ENCODE measurements around the gene GAS7.

Gene GAS7

GRCh38 chr17:10198509-10199249 is at the start of gene GAS7:
GAS7 (minus strand) TSS chr17:10198606.
- in situ Hi-C loops (cut with HindIII; ENCODE audit: low pct_unique_long_range_greater_than_20kb, low sequenced_read_pairs): no loop called here
- TF ChIP-seq JUND (IDR thresholded peaks at IDR 0.05; ENCODE audit: low read depth): no peak
- peak; percentile 44 to 73 for DNase-seq (ENCODE audit: low read depth in 1 of 2, low spot score in 1 of 2)

- no peak for TF ChIP-seq JUND (IDR thresholded peaks at IDR 0.05; ENCODE audit: low read depth)
- DNase-seq (ENCODE audit: low read depth in 1 of 2, low spot score in 1 of 2): no peak
- in situ Hi-C loops (cut with HindIII; ENCODE audit: low pct_unique_long_range_greater_than_20kb, low sequenced_read_pairs): no loop called here
Measured at GRCh38 chr17:10247810-10248209, 49.4 kb upstream of the GAS7 start.

- no peak for DNase-seq (ENCODE audit: low read depth in 1 of 2, low spot score in 1 of 2)
- in situ Hi-C loops (cut with HindIII; ENCODE audit: low pct_unique_long_range_greater_than_20kb, low sequenced_read_pairs): no loop called here
- TF ChIP-seq JUND (IDR thresholded peaks at IDR 0.05; ENCODE audit: low read depth): no peak
Measured at GRCh38 chr17:10243883-10244844, 45.8 kb upstream of the GAS7 start.

- in situ Hi-C loops (cut with HindIII; ENCODE audit: low pct_unique_long_range_greater_than_20kb, low sequenced_read_pairs): no loop called here
- no peak for DNase-seq (ENCODE audit: low read depth in 1 of 2, low spot score in 1 of 2)
- TF ChIP-seq JUND (IDR thresholded peaks at IDR 0.05; ENCODE audit: low read depth): no peak
Measured at GRCh38 chr17:10241781-10242180, 43.4 kb upstream of the GAS7 start.

GRCh38 chr17:10238661-10239060 is 40.3 kb upstream of the GAS7 start:
- DNase-seq (ENCODE audit: low read depth in 1 of 2, low spot score in 1 of 2): no peak
- in situ Hi-C loops (cut with HindIII; ENCODE audit: low pct_unique_long_range_greater_than_20kb, low sequenced_read_pairs): no loop called here
- no peak for TF ChIP-seq JUND (IDR thresholded peaks at IDR 0.05; ENCODE audit: low read depth)

- TF ChIP-seq JUND (IDR thresholded peaks at IDR 0.05; ENCODE audit: low read depth): no peak
- in situ Hi-C loops (cut with HindIII; ENCODE audit: low pct_unique_long_range_greater_than_20kb, low sequenced_read_pairs): no loop called here
Measured at GRCh38 chr17:10234033-10234432, 35.6 kb upstream of the GAS7 start.

GRCh38 chr17:10233161-10233560 is 34.8 kb upstream of the GAS7 start:
- in situ Hi-C loops (cut with HindIII; ENCODE audit: low pct_unique_long_range_greater_than_20kb, low sequenced_read_pairs): no loop called here
- DNase-seq (ENCODE audit: low read depth in 1 of 2, low spot score in 1 of 2): no peak
- TF ChIP-seq JUND (IDR thresholded peaks at IDR 0.05; ENCODE audit: low read depth): no peak

More at GRCh38 chr17:10234033-10234432, 35.6 kb upstream of the GAS7 start:
- no peak for DNase-seq (ENCODE audit: low read depth in 1 of 2, low spot score in 1 of 2)

- in situ Hi-C loops (cut with HindIII; ENCODE audit: low pct_unique_long_range_greater_than_20kb, low sequenced_read_pairs): no loop called here
- DNase-seq (ENCODE audit: low read depth in 1 of 2, low spot score in 1 of 2): no peak
- TF ChIP-seq JUND (IDR thresholded peaks at IDR 0.05; ENCODE audit: low read depth): no peak
Measured at GRCh38 chr17:10229181-10229580, 30.8 kb upstream of the GAS7 start.

GRCh38 chr17:10226930-10227695 is 28.7 kb upstream of the GAS7 start:
- in situ Hi-C loops (cut with HindIII; ENCODE audit: low pct_unique_long_range_greater_than_20kb, low sequenced_read_pairs): no loop called here
- TF ChIP-seq JUND (IDR thresholded peaks at IDR 0.05; ENCODE audit: low read depth): no peak
- DNase-seq (ENCODE audit: low read depth in 1 of 2, low spot score in 1 of 2): peak; percentile 38 to 62

GRCh38 chr17:10224582-10225195 is 26.3 kb upstream of the GAS7 start:
- in situ Hi-C loops (cut with HindIII; ENCODE audit: low pct_unique_long_range_greater_than_20kb, low sequenced_read_pairs): no loop called here
- TF ChIP-seq JUND (IDR thresholded peaks at IDR 0.05; ENCODE audit: low read depth): no peak
- no peak for DNase-seq (ENCODE audit: low read depth in 1 of 2, low spot score in 1 of 2)

- no peak for TF ChIP-seq JUND (IDR thresholded peaks at IDR 0.05; ENCODE audit: low read depth)
- in situ Hi-C loops (cut with HindIII; ENCODE audit: low pct_unique_long_range_greater_than_20kb, low sequenced_read_pairs): no loop called here
Measured at GRCh38 chr17:10219193-10219592, 20.8 kb upstream of the GAS7 start.

GRCh38 chr17:10217916-10218315 is 19.5 kb upstream of the GAS7 start:
- no peak for DNase-seq (ENCODE audit: low read depth in 1 of 2, low spot score in 1 of 2)
- no peak for TF ChIP-seq JUND (IDR thresholded peaks at IDR 0.05; ENCODE audit: low read depth)
- in situ Hi-C loops (cut with HindIII; ENCODE audit: low pct_unique_long_range_greater_than_20kb, low sequenced_read_pairs): no loop called here

More at GRCh38 chr17:10219193-10219592, 20.8 kb upstream of the GAS7 start:
- DNase-seq (ENCODE audit: low read depth in 1 of 2, low spot score in 1 of 2): no peak
